ENCODE results near the gene ATXN8OS.

The ATXN8OS gene

GRCh38 chr13:70162141-70162540, 54.5 kb downstream of the ATXN8OS start:
- Histone ChIP-seq H3K4me2 (ENCODE audit: low read depth, low read length, poor library complexity, severe bottlenecking) (no peak overlapping the region), H3F3A (ENCODE audit: low read depth) (no peaks in the 10 kb centered on the region), H3K9ac (ENCODE audit: low read depth, low read length, poor library complexity, severe bottlenecking) (no peak overlapping the region), H3K79me2 (ENCODE audit: insufficient read depth, low read length) (no peaks in the 10 kb centered on the region), H4K20me1 (ENCODE audit: insufficient read depth, low read length, poor library complexity, severe bottlenecking) (no peaks in the 10 kb centered on the region), H3K9me2 (replicated peaks; ENCODE audit: low read depth, low read length) (no peaks in the 10 kb centered on the region), H3K4me1 (ENCODE audit: insufficient read depth, low read length, poor library complexity, severe bottlenecking) (no peaks in the 10 kb centered on the region), H3K4me3 (ENCODE audit: low read length, poor library complexity, severe bottlenecking) (no peak overlapping the region), H3K27me3 (ENCODE audit: insufficient read depth, low read length, poor library complexity, severe bottlenecking) (no peaks in the 10 kb centered on the region), H3K9me3 (ENCODE audit: insufficient read depth, low read depth, low read length) (no peaks in the 10 kb centered on the region), H3K36me3 (ENCODE audit: insufficient read depth, low read length) (no peaks in the 10 kb centered on the region), H2AFZ (ENCODE audit: low read length) (no peak overlapping the region)
- no peak for TF ChIP-seq CTCF (conservative IDR thresholded peaks at IDR 0.05; ENCODE audit: low read length)
- TF ChIP-seq EZH2phosphoT487 (IDR thresholded peaks at IDR 0.05; ENCODE audit: borderline replicate concordance) = no peak

- H3K36me3 ChIP-seq (ENCODE audit: insufficient read depth, low read length) = no peaks in the 10 kb centered on the region
- no peaks in the 10 kb centered on the region for H3K79me2 ChIP-seq (ENCODE audit: insufficient read depth, low read length)
- no peaks in the 10 kb centered on the region for H4K20me1 ChIP-seq (ENCODE audit: insufficient read depth, low read length, poor library complexity, severe bottlenecking)
- no peaks in the 10 kb centered on the region for H3F3A ChIP-seq (ENCODE audit: low read depth)
- no peak overlapping the region for H3K4me2 ChIP-seq (ENCODE audit: low read depth, low read length, poor library complexity, severe bottlenecking)
- H2AFZ ChIP-seq (ENCODE audit: low read length) = no peak overlapping the region
- H3K9me2 ChIP-seq (replicated peaks; ENCODE audit: low read depth, low read length) = no peaks in the 10 kb centered on the region
- no peak for TF ChIP-seq CTCF (conservative IDR thresholded peaks at IDR 0.05; ENCODE audit: low read length)
- TF ChIP-seq EZH2phosphoT487 (IDR thresholded peaks at IDR 0.05; ENCODE audit: borderline replicate concordance) = no peak
- H3K9me3 ChIP-seq (ENCODE audit: insufficient read depth, low read depth, low read length) = no peaks in the 10 kb centered on the region
- H3K27me3 ChIP-seq (ENCODE audit: insufficient read depth, low read length, poor library complexity, severe bottlenecking) = no peaks in the 10 kb centered on the region
- no peak overlapping the region for H3K9ac ChIP-seq (ENCODE audit: low read depth, low read length, poor library complexity, severe bottlenecking)
- H3K4me3 ChIP-seq (ENCODE audit: low read length, poor library complexity, severe bottlenecking) = no peak overlapping the region
- no peaks in the 10 kb centered on the region for H3K4me1 ChIP-seq (ENCODE audit: insufficient read depth, low read length, poor library complexity, severe bottlenecking)
These were observed 63.1 kb downstream of the ATXN8OS start for GRCh38 chr13:70170689-70171088.

GRCh38 chr13:70171151-70171550, 63.5 kb downstream of the ATXN8OS start:
- no peaks in the 10 kb centered on the region for H4K20me1 ChIP-seq (ENCODE audit: insufficient read depth, low read length, poor library complexity, severe bottlenecking)
- no peak overlapping the region for H3K9ac ChIP-seq (ENCODE audit: low read depth, low read length, poor library complexity, severe bottlenecking)
- no peaks in the 10 kb centered on the region for H3K4me1 ChIP-seq (ENCODE audit: insufficient read depth, low read length, poor library complexity, severe bottlenecking)
- no peak overlapping the region for H2AFZ ChIP-seq (ENCODE audit: low read length)
- H3K36me3 ChIP-seq (ENCODE audit: insufficient read depth, low read length) = no peaks in the 10 kb centered on the region
- no peaks in the 10 kb centered on the region for H3K27me3 ChIP-seq (ENCODE audit: insufficient read depth, low read length, poor library complexity, severe bottlenecking)
- H3K4me3 ChIP-seq (ENCODE audit: low read length, poor library complexity, severe bottlenecking) = no peak overlapping the region
- no peak for TF ChIP-seq EZH2phosphoT487 (IDR thresholded peaks at IDR 0.05; ENCODE audit: borderline replicate concordance)
- no peak for TF ChIP-seq CTCF (conservative IDR thresholded peaks at IDR 0.05; ENCODE audit: low read length)
- no peaks in the 10 kb centered on the region for H3K9me3 ChIP-seq (ENCODE audit: insufficient read depth, low read depth, low read length)
- no peak overlapping the region for H3K4me2 ChIP-seq (ENCODE audit: low read depth, low read length, poor library complexity, severe bottlenecking)
- no peaks in the 10 kb centered on the region for H3F3A ChIP-seq (ENCODE audit: low read depth)
- H3K79me2 ChIP-seq (ENCODE audit: insufficient read depth, low read length) = no peaks in the 10 kb centered on the region
- no peaks in the 10 kb centered on the region for H3K9me2 ChIP-seq (replicated peaks; ENCODE audit: low read depth, low read length)
